Measurements from ENCODE around the gene METTL1. TPM values are rescaled to one million over a fixed set of nuclear protein-coding genes. Genes with fewer than 3 reads are reported as not detected.

METTL1 gene
- total RNA-seq, result 4.5 and 5.0 TPM in 2 replicates

DNA sequence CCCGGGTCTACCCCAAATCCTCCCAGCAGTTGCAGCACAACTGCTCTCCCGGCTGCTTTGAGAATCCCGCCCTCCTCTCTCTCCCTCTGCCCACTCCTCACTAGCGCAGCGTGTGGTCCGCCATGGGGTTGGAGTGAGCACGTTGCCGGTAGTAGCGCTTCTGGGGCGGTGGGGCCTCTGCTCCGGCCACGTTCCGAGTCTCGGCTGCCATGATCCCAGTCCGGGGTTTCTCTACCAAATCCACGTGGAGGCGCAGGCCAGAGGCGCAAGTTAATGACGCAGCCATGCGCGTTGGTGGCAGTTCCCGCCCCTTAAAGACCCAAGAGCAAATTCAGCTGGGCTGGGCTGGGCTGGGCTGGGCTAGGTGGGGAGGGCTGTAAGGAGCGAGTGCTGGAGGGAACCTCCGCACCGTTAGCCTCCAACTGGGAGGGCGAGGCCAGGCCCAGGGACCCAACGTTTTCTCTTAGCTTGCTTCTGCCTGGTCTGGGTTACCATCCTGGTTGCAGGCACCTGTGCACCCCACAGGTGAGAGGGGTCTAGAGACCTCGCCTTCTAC is at the start of gene METTL1:
METTL1 (minus strand) TSS at position 233 of the 556 bp plus-strand sequence; CDS start at position 211, 22 bp downstream.

GRCh38 chr12:57782608-57783465 is 10.9 kb upstream of the METTL1 start, which contains the start of gene TSFM:
TSS of gene TSFM (plus strand) at chr12:57782787. CDS start at chr12:57782802, 15 bp downstream.

GRCh38 chr12:57772429-57773322 is 771 bp upstream of the METTL1 start, which contains the start of gene EEF1AKMT3:
TSS of gene EEF1AKMT3 (plus strand) at chr12:57772614. CDS start at chr12:57772725, 111 bp downstream.

DNA sequence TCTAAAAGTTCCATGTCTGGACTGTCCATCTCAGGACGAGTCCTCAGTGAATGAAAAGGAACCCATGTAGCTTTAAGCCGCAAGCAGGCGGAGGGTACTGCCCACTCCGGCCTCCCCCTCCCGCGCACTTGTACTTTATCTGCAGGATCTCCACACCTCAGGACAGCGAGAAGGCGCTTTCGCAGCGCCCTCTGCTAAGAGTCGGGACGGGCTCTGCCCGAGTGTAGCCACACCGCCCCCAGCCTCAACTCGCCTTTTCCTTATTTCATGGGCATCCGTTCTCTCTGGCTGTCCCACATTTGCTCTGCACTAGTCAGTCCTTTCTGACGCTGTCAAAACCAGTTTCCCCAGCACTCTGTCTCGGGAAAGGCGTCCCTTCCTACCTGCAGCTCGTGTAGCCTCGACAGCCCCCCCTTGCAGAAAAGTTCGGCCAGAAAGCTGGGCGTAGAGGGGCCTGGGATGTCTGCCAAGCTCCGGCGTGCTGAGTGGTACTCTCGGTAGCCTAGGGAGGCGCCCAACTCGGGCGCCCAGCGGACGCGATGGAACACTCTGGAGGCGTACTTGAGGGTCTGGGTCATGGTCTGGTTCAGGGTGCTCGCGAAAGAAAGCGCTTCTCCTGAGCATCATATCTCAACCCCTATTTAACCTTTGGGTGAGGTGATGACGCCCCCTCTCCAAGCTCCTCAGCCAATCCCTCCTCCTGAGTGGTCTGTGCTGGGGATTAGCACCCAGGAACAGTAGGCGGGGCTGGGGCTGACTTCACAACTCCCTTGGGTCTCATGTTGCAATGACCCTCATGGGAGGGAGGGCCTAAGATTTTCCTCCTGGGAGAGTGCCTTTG is 5.2 kb downstream of the METTL1 start, which contains the start of gene CYP27B1:
CYP27B1 (minus strand) TSS at position 615 of the 841 bp plus-strand sequence; CDS start at position 578, 37 bp downstream.

DNA sequence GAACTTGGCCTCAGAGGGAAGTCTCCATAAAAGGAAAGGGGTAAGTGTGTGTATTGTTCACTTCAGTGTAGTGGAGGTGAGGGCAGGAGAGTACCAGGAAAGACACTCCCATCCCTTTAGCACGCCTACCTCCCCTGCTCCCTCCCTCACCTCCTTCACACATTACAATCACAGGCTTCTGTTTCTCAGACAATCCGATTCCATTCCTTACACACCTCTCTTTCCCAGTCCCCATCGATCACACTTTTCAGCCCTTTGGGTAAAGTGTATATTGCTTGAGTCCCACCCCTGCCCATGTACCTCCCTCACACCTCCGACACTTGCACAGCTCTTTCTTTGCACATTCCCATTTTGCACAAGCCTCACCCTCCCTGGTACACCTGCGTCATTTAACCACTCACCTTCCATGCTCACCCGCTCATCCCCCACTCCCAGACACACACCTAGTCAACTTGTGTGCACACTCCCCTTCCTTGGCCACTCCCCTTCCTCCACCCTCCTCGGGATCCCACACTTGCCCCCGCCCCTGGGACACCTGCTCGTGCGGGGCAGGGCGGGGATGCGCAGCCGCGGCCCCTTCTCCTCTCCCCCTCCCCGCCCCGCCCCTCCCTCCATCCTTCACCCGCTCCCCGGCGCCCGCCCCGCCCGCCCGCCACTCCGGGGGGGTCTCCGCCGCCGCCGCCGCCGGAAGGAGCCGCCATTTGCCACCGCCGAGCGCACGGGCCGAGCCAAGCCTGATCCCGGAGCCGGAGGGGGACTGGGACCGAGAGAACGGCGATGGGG is 17.3 kb downstream of the METTL1 start, which contains the start of gene MARCHF9:
MARCHF9 (plus strand) TSS at position 693 of the 783 bp plus-strand sequence. CDS start 426 bp downstream, outside the sequence.

GRCh38 chr12:57751788-57752667 is 19.9 kb downstream of the METTL1 start, which contains the start of gene CDK4:
TSS of gene CDK4 (minus strand) at chr12:57752310. CDS start at chr12:57751717, 593 bp downstream.

GRCh38 chr12:57744777-57745484 is 27.0 kb downstream of the METTL1 start, which contains the start of gene TSPAN31:
TSS of gene TSPAN31 (plus strand) at chr12:57745039. CDS start at chr12:57745155, 116 bp downstream.

GRCh38 chr12:57738661-57739237 is 33.2 kb downstream of the METTL1 start, which contains the start of gene AGAP2:
TSS of gene AGAP2 (minus strand) at chr12:57738742. CDS start at chr12:57738246, 496 bp downstream.

Other genes with a start within 250 kb of the METTL1 start
- 2.3 and 3.6 TPM in 2 replicates for gene MBD6, start 249.3 kb downstream of the METTL1 start, total RNA-seq
- 79.2 and 91.9 TPM in 2 replicates for gene DCTN2, start 224.9 kb downstream of the METTL1 start, total RNA-seq
- gene KIF5A, start 222.1 kb downstream of the METTL1 start, total RNA-seq, result under 0.01 TPM in 1 of 2 replicates, not detected in the other
- 5.5 and 17.3 TPM in 2 replicates for gene PIP4K2C, start 180.9 kb downstream of the METTL1 start, total RNA-seq
- 8.1 and 9.3 TPM in 2 replicates for gene DTX3, start 167.3 kb downstream of the METTL1 start, total RNA-seq
- 3.8 and 8.1 TPM in 2 replicates for gene ARHGEF25, start 160.7 kb downstream of the METTL1 start, total RNA-seq
- 0.65 TPM in 1 of 2 replicates, not detected in the other for gene B4GALNT1, start 138.9 kb downstream of the METTL1 start, total RNA-seq
- gene OS9, start 78.0 kb downstream of the METTL1 start, total RNA-seq, result 222 and 327 TPM in 2 replicates
- gene AGAP2, start 33.4 kb downstream of the METTL1 start, total RNA-seq, result under 0.01 and 0.15 TPM in 2 replicates
- 56.2 and 118 TPM in 2 replicates for gene TSPAN31, start 27.1 kb downstream of the METTL1 start, total RNA-seq
- 166 and 201 TPM in 2 replicates for gene CDK4, start 19.8 kb downstream of the METTL1 start, total RNA-seq
- 1.4 and 2.6 TPM in 2 replicates for gene MARCHF9, start 17.0 kb downstream of the METTL1 start, total RNA-seq
- gene CYP27B1, start 5.0 kb downstream of the METTL1 start, total RNA-seq, result 0.15 and 0.65 TPM in 2 replicates
- gene EEF1AKMT3, start 509 bp upstream of the METTL1 start, total RNA-seq, result 2.3 and 3.9 TPM in 2 replicates
- 20.8 and 30.7 TPM in 2 replicates for gene TSFM, start 10.7 kb upstream of the METTL1 start, total RNA-seq
- 0.65 and 2.3 TPM in 2 replicates for gene AVIL, start 46.6 kb upstream of the METTL1 start, total RNA-seq
- 40.3 and 54.1 TPM in 2 replicates for gene CTDSP2, start 74.6 kb upstream of the METTL1 start, total RNA-seq
- 8.1 and 13.0 TPM in 2 replicates for gene ATP23, start 169.5 kb upstream of the METTL1 start, total RNA-seq

Data from epithelial cell of umbilical artery (primary cell).